Measurements from ENCODE around the gene KCNG3. TPM values are rescaled to one million over a fixed set of nuclear protein-coding genes. Genes with fewer than 3 reads are reported as not detected.

Gene KCNG3
- total RNA-seq, 1 experiment from 2014 or later = 2.5 TPM

- no peak for DNase-seq (ENCODE audit: low spot score)
Observed at GRCh38 chr2:42486145-42486906, 7.5 kb downstream of the KCNG3 start.

DNA sequence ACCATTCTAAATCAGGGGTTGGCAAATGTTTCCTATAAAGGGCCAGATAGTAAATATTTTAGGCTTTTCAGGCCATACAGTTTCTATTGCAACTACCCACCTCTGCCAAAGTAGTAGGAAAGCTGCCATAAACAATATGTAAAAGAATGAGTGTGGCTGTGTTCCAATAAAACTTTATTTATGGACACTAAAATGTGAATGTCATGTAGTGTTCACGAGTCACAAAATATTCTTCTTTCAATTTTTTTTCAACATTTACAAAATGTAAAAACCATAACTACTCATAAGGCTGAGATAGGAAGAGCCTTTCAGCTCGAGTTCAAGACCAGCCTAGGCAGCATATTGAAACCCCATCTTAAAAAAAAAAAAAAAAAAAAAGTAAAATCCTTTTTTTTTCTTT lies 13.4 kb downstream of the KCNG3 start:
- no peak for DNase-seq (ENCODE audit: low spot score)

- DNase-seq (ENCODE audit: low spot score) = no peak
Observed at GRCh38 chr2:42474765-42475454, 18.9 kb downstream of the KCNG3 start.

DNA sequence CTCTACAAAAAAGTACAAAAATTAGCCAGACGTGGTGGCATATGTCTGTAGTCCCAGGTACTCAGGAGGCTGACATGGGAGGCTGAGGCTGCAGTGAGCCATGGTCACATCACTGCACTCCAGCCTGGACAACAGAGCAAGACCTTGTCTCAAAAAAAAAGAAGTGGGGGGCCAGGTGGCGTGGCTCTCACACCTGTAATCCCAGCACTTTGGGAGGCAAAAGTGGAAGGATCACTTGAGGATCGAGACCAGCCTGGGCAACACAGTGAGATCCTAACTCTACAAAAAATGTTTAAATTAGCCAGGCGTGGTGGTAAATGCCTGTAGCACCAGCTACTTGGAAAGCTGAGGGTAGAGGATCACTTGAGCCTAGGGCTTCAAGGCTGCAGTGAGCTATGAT lies 23.1 kb downstream of the KCNG3 start:
- DNase-seq (ENCODE audit: low spot score) = no peak

DNA sequence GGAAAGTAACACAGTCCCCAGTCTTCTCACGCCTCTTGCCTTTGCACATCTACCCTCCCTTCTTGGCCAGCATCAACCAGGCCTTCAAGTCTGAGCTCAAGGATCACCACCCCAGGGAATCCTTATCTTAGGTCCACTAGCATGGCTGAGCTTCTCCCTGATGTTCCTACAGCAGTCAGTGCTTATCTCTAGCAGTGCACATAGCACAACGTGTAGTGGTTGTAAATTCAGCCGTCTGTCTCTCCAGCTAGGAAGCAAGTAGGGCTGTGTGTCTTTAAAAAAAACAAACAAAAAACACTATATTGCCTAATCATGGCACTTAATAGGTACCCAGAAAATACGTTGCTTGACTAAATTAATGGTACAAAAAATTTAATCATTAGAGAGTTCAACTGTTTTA lies 29.2 kb downstream of the KCNG3 start:
- DNase-seq (ENCODE audit: low spot score) = no peak

- no peak for DNase-seq (ENCODE audit: low spot score)
Observed at GRCh38 chr2:42463570-42463969, 30.2 kb downstream of the KCNG3 start.

DNA sequence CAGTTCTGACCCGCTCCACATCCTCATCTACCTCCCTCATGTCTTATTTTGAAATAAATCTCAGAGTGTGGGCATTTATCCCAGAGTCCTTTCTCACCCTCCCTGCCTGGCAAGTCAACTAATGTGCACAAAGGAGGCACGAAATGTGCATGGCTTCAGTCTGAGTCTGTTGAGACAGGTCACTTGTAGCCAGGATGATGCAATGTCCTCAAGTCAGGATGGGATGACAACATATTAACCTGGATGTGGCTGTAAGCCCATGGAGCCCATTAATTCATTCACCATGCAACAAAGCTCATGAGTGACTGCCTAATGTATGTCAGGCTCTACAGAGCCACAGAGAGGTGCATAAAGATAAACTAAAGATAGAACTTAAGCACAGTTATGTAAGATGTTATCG lies 34.5 kb downstream of the KCNG3 start:
- DNase-seq (ENCODE audit: low spot score) = no peak

DNA sequence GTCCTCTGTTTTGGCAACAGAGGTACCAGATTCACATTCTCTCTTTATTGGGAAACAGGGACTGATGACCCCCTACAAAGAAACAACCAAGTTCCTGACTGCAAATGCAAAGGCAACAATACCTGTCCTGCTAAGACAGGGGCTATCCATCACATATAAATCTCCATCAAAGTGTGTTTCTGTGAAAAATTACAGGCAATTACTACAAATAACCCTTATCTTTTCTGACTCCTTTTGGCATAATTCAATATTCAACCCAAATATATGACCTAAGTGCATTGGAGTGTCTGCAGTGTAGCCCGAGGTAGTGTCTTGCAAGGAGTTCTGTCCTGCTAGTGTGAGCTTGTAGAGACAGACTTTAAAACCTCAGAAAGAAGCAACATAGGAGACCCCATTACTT lies 35.4 kb downstream of the KCNG3 start:
- no peak for DNase-seq (ENCODE audit: low spot score)

- DNase-seq (ENCODE audit: low spot score) = no peak
Observed at GRCh38 chr2:42457011-42457410, 36.8 kb downstream of the KCNG3 start.

DNA sequence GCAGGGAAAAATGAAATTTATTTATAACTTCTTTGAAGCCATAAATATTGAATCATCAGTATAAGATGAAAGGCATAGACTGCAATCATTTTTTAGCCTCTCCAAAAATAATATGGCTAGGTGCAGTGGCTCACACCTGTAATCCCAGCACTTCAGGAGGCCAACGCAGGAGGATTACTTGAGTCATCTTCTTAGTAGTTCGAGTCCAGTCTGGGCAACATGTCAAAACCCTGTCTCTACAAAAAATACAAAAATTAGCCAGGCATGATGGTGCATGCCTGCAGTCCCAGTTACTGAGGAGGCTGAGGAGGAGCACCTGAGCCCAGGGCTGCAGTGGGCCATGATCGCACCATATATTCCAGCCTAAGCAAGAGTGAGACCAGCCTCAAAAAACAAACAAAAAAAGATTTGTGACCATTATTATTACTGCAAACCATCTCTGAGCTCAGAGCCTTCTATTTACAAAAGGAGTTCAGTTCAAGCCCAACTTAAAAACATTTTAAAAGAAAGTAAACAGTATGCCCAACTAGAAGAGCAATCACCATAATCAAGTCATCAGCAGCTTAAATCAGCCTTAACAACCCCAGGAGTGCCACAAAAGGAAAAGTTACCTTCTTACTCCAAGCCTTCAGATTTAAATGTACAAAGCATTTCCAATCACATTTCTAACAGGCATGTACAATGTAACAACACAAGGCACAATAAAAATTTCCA lies 37.5 kb downstream of the KCNG3 start:
- DNase-seq (ENCODE audit: low spot score) = no peak

- DNase-seq (ENCODE audit: low spot score) = no peak
Observed at GRCh38 chr2:42452545-42452944, 41.2 kb downstream of the KCNG3 start.

- DNase-seq (ENCODE audit: low spot score) = peak; percentile 71
Observed at GRCh38 chr2:42450136-42450535, 43.6 kb downstream of the KCNG3 start.

- peak; percentile 6 for DNase-seq (ENCODE audit: low spot score)
Observed at GRCh38 chr2:42449163-42450087, 44.4 kb downstream of the KCNG3 start.

GRCh38 chr2:42448163-42448562 lies 45.6 kb downstream of the KCNG3 start:
- DNase-seq (ENCODE audit: low spot score) = no peak

GRCh38 chr2:42446503-42447271 lies 47.1 kb downstream of the KCNG3 start:
- DNase-seq (ENCODE audit: low spot score) = no peak

DNA sequence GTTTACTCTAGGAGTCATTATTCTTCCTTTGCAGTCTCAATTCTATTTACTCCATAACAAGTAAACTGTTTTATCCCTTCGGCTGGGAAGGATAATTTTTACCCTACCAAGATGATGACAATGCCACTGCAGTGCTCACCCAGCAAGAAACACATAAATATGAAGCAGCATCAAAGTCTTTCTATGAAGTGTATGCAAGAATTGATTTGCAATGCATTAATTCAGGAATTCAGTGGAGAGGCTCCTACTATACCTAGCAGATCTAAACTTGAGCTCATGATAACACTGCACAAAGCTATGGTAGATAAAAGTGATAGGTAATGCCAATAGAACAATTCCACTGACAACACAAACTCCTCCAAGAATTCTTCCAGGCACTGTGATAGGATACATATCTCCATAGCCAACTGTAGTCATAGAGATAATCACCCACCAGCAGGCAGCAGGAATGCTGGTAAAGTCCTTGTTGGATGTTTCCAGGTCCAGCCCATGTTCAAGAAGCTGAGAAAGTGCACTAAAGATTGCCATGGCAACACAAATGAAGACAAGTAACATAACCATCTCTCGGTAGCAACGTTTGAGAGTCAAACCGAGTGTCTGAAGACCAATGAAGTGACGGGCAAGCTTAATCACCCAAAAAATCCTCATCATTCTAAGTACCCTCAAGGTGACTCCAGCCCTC lies 49.9 kb downstream of the KCNG3 start:
- no peak for DNase-seq (ENCODE audit: low spot score)

- DNase-seq (ENCODE audit: low spot score) = no peak
Observed at GRCh38 chr2:42442774-42443173, 51.0 kb downstream of the KCNG3 start.

GRCh38 chr2:42438685-42439084 lies 55.1 kb downstream of the KCNG3 start:
- DNase-seq (ENCODE audit: low spot score) = no peak

- DNase-seq (ENCODE audit: low spot score) = no peak
Observed at GRCh38 chr2:42436370-42436769, 57.4 kb downstream of the KCNG3 start.

- DNase-seq (ENCODE audit: low spot score) = no peak
Observed at GRCh38 chr2:42435628-42436027, 58.2 kb downstream of the KCNG3 start.

Data from A172 (cell line).